OCI-LY3 (cell line): ENCODE measurements around the gene GIMAP6.

Source experiments
- H2AFZ ChIP-seq: fragments of 200-600, 300-600 bp; shearing (Covaris generic); 2 replicates; pipeline ENCODE4 v1.6.0; 2014; ENCODE audit warnings: antibody characterized with exemption, low read depth, low read length
- H3K27ac ChIP-seq: fragments of 200-600, 300-600 bp; sonication (generic); 2 replicates; pipeline ENCODE4 v1.5.1; 2014; ENCODE audit warnings: mild to moderate bottlenecking, low read length, moderate library complexity, mixed read lengths
- H3K27me3 ChIP-seq: fragments of 200-600, 300-600 bp; sonication (generic); 2 replicates; pipeline ENCODE4 v1.6.1; 2014; ENCODE audit warnings: low read depth, low read length, mixed read lengths
- H3K36me3 ChIP-seq: fragments of 200-600, 300-600 bp; sonication (generic); replicated peaks from 2 replicates; pipeline ENCODE3; 2014; ENCODE audit warnings: low read depth, low read length, mixed read lengths
- H3K4me1 ChIP-seq: fragments of 300-600, 200-600 bp; sonication (generic); 2 replicates; pipeline ENCODE4 v1.6.1; 2014; ENCODE audit warnings: low read length, mixed read lengths
- H3K4me2 ChIP-seq: fragments of 200-600, 300-600 bp; sonication (generic); 2 replicates; pipeline ENCODE4 v1.6.1; 2014; ENCODE audit warnings: low read length, mixed read lengths
- H3K4me3 ChIP-seq: fragments of 300-600, 200-600 bp; sonication (generic); 2 replicates; pipeline ENCODE4 v1.5.1; 2014; ENCODE audit warnings: antibody characterized with exemption, mild to moderate bottlenecking, low read length, moderate library complexity
- H3K79me2 ChIP-seq: fragments of 300-600, 200-600 bp; shearing (Covaris generic); 2 replicates; pipeline ENCODE4 v1.6.1; 2014; ENCODE audit warnings: mild to moderate bottlenecking, low read length, mixed read lengths
- H3K9ac ChIP-seq: fragments of 300-600, 200-600 bp; shearing (Covaris generic); 2 replicates; pipeline ENCODE4 v1.6.0; 2014; ENCODE audit warnings: mild to moderate bottlenecking, low read length, moderate library complexity
- H3K9me3 ChIP-seq: fragments of 200-600, 300-600 bp; shearing (Covaris generic); 2 replicates; pipeline ENCODE4 v1.6.1; 2014; ENCODE audit warnings: low read length, mixed read lengths; ENCODE audit not compliant: insufficient read depth
- H4K20me1 ChIP-seq: fragments of 200-600, 300-600 bp; sonication (generic); 2 replicates; pipeline ENCODE4 v1.6.1; 2016; ENCODE audit warnings: low read length, mixed read lengths; ENCODE audit not compliant: insufficient read depth
- CTCF ChIP-seq: fragments of 200-600, 300-600 bp; sonication (generic); IDR thresholded peaks from 2 replicates; pipeline ENCODE4 v1.5.1; 2014; ENCODE audit warnings: antibody characterized with exemption, low read length, low read depth
- EZH2phosphoT487 ChIP-seq: fragments of 200-600 bp; shearing (Covaris generic); IDR thresholded peaks from 2 replicates; pipeline ENCODE4 v1.6.1; 2018; ENCODE audit warnings: antibody characterized with exemption, mixed run types, low read depth

GIMAP6 gene

GRCh38 chr7:150648353-150649079 is 16.3 kb upstream of the GIMAP6 start:
- Histone ChIP-seq H3K4me1 (no peaks in the 10 kb centered on the region), H3K4me2 (no peak overlapping the region), H3K9me3 (no peaks in the 10 kb centered on the region), H3K9ac (no peak overlapping the region), H3K4me3 (no peak overlapping the region), H2AFZ (no peak overlapping the region), H3K79me2 (no peaks in the 10 kb centered on the region), H4K20me1 (no peaks in the 10 kb centered on the region), H3K27me3 (no peaks in the 10 kb centered on the region), H3K36me3 (no peaks in the 10 kb centered on the region), H3K27ac (no peak overlapping the region)
- TF ChIP-seq EZH2phosphoT487 (no peak), CTCF (no peak)

GRCh38 chr7:150645259-150646020 is 13.3 kb upstream of the GIMAP6 start:
- no peaks in the 10 kb centered on the region for H3K79me2 ChIP-seq
- H3K36me3 ChIP-seq, result no peaks in the 10 kb centered on the region
- TF ChIP-seq CTCF (no peak), EZH2phosphoT487 (no peak)

DNA sequence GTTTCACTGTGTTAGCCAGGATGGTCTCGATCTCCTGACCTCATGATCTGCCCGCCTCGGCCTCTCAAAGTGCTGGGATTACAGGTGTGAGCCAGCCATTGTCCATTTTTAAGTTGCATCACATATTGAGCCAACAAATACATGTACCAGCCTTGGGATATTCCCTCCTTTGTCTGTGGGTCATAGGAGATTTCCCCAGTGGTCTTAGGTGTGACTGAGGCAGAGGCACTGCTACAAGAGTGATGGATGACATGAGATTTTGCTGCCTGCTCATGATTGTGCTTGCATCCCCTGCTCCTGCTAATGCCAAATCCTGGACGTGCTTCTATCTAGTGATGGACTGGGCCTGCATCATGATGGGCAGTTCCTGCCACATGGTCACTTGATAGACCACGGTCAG is 10.7 kb upstream of the GIMAP6 start:
- Histone ChIP-seq H3K27ac (no peak overlapping the region), H3K4me3 (no peak overlapping the region), H3K27me3 (no peaks in the 10 kb centered on the region), H3K4me2 (no peak overlapping the region), H3K4me1 (no peaks in the 10 kb centered on the region), H3K36me3 (no peaks in the 10 kb centered on the region), H4K20me1 (no peaks in the 10 kb centered on the region), H3K9me3 (no peaks in the 10 kb centered on the region), H3K9ac (no peak overlapping the region), H3K79me2 (no peaks in the 10 kb centered on the region), H2AFZ (no peak overlapping the region)
- TF ChIP-seq EZH2phosphoT487 (no peak), CTCF (no peak)

More at GRCh38 chr7:150645259-150646020, 13.3 kb upstream of the GIMAP6 start:
- Histone ChIP-seq H3K27ac (no peak overlapping the region), H3K27me3 (no peaks in the 10 kb centered on the region), H3K9me3 (no peaks in the 10 kb centered on the region), H3K4me2 (no peak overlapping the region), H4K20me1 (no peaks in the 10 kb centered on the region), H3K4me1 (no peaks in the 10 kb centered on the region), H3K4me3 (no peak overlapping the region), H3K9ac (no peak overlapping the region), H2AFZ (no peak overlapping the region)

DNA sequence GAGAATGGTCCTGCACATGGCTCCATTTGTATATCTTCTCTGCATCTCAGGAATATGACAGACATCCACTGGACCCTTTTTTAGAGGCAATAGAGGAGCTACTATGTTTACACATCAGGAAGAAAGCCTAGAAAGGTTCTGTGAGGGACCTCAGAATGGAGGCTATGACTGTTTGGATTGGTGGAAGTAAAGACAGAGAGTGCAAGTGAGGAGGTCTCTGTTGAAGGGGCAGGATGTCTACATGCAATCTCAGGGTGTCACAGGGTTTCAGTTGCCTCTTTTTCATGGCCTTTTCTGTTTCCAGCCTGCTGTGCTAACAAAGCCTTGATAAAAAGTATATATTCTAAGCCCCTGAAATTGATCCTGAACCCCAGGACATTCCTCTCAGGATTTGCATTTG is 9.7 kb upstream of the GIMAP6 start:
- Histone ChIP-seq H3K4me2 (no peak overlapping the region), H2AFZ (no peak overlapping the region)

More for the DNA sequence above, 9.7 kb upstream of the GIMAP6 start:
- Histone ChIP-seq H3K4me1 (no peaks in the 10 kb centered on the region), H3K4me3 (no peak overlapping the region), H3K27me3 (no peaks in the 10 kb centered on the region), H3K27ac (no peak overlapping the region), H3K79me2 (no peaks in the 10 kb centered on the region), H4K20me1 (no peaks in the 10 kb centered on the region), H3K9me3 (no peaks in the 10 kb centered on the region), H3K9ac (no peak overlapping the region), H3K36me3 (no peaks in the 10 kb centered on the region)
- TF ChIP-seq CTCF (no peak), EZH2phosphoT487 (no peak)
